ENCODE measurements around the gene CPLX4.

CPLX4 gene

GRCh38 chr18:59276047-59276446, 42.4 kb downstream of the CPLX4 start:
- no peak for TF ChIP-seq CTCF (IDR thresholded peaks at IDR 0.05)
- no peak for TF ChIP-seq ZFX (IDR thresholded peaks at IDR 0.05; ENCODE audit: borderline replicate concordance)
- no peak overlapping the region for H3K27ac ChIP-seq

- TF ChIP-seq CTCF (IDR thresholded peaks at IDR 0.05): no peak
- no peak for TF ChIP-seq ZFX (IDR thresholded peaks at IDR 0.05; ENCODE audit: borderline replicate concordance)
- H3K27ac ChIP-seq: no peak overlapping the region
Measured at GRCh38 chr18:59275406-59275949, 43.0 kb downstream of the CPLX4 start.

- H3K27ac ChIP-seq: no peak overlapping the region
- TF ChIP-seq ZFX (IDR thresholded peaks at IDR 0.05; ENCODE audit: borderline replicate concordance): no peak
- no peak for TF ChIP-seq CTCF (IDR thresholded peaks at IDR 0.05)
Measured at GRCh38 chr18:59274533-59274928, 43.9 kb downstream of the CPLX4 start.

- TF ChIP-seq CTCF (IDR thresholded peaks at IDR 0.05) (no peak; the same call in 1 of the 2 replicates), ZFX (IDR thresholded peaks at IDR 0.05; ENCODE audit: borderline replicate concordance) (no peak)
- H3K27ac ChIP-seq: no peak overlapping the region
Measured at GRCh38 chr18:59273759-59274532, 44.5 kb downstream of the CPLX4 start.

- TF ChIP-seq CTCF (IDR thresholded peaks at IDR 0.05): peak; percentile 21
- TF ChIP-seq ZFX (IDR thresholded peaks at IDR 0.05; ENCODE audit: borderline replicate concordance): no peak
- H3K27ac ChIP-seq: no peak within 1 kb of the TSS
Measured at GRCh38 chr18:59272891-59273758, 45.3 kb downstream of the CPLX4 start, which contains the start of gene RAX. Gene RAX (minus strand): TSS chr18:59273454. CDS start chr18:59273206, 248 bp downstream.

GRCh38 chr18:59272221-59272888, 46.1 kb downstream of the CPLX4 start:
- H3K27ac ChIP-seq: no peak overlapping the region
- TF ChIP-seq CTCF (IDR thresholded peaks at IDR 0.05) (no peak), ZFX (IDR thresholded peaks at IDR 0.05; ENCODE audit: borderline replicate concordance) (no peak)
